ENCODE results near the gene RBM6. TPM values are rescaled to one million over a fixed set of nuclear protein-coding genes. Genes with fewer than 3 reads are reported as not detected.

RBM6 gene
- total RNA-seq, 1 experiment from 2014 or later: 90.7 TPM

- no peak overlapping the region for H3K18ac ChIP-seq (ENCODE audit: insufficient read length, low read depth, low read length)
- no peak overlapping the region for H3K9ac ChIP-seq (ENCODE audit: extremely low read depth, insufficient read length, low read length)
- H3K4me1 ChIP-seq (ENCODE audit: insufficient read depth, low read length): no peaks in the 10 kb centered on the region
- Mint-ChIP-seq H3K9me3 (no peaks in the 10 kb centered on the region; a peak in 2 of 5 replicates), H3K4me3 (no peak overlapping the region), H3K4me1 (peaks cover 11 to 12% of the 10 kb centered on the region in 2 experiments), H3K27me3 (ENCODE audit: low read depth) (no peaks in the 10 kb centered on the region), H3K36me3 (ENCODE audit: insufficient read depth in 1 of 3, low read depth in 3 of 3) (peaks cover 66 to 97% (median 90%) of the 10 kb centered on the region in 3 experiments; a peak in 6 of 7 replicates), H3K27ac (peak overlapping the region in 1 of 3 experiments; percentile 53; a peak in 1 of 7 replicates)
- no peak overlapping the region for H3K4me2 ChIP-seq (ENCODE audit: insufficient read depth, insufficient read length, low read length)
- H3K9me3 ChIP-seq (ENCODE audit: control insufficient read depth, low read depth, low read length): no peaks in the 10 kb centered on the region
- H3K79me1 ChIP-seq (ENCODE audit: insufficient read depth, low read depth, low read length, poor library complexity, severe bottlenecking): no peaks in the 10 kb centered on the region
- H3K14ac ChIP-seq (ENCODE audit: insufficient read depth, low read length): no peak overlapping the region
- no peak overlapping the region for H3K56ac ChIP-seq (ENCODE audit: insufficient read length, low read depth, low read length)
- no peak overlapping the region for H2BK15ac ChIP-seq (ENCODE audit: low read depth, low read length)
- H4K91ac ChIP-seq (ENCODE audit: insufficient read length, low read depth, low read length): no peak overlapping the region
- H2BK5ac ChIP-seq (ENCODE audit: insufficient read length, low read length): no peak overlapping the region
- no peaks in the 10 kb centered on the region for H3K23me2 ChIP-seq (ENCODE audit: insufficient read length, low read depth, low read length, poor library complexity, severe bottlenecking)
- H3K27me3 ChIP-seq (ENCODE audit: insufficient read depth, low read length): no peaks in the 10 kb centered on the region
- no peak overlapping the region for H2BK120ac ChIP-seq (ENCODE audit: low read depth, low read length, poor library complexity, severe bottlenecking)
- H4K20me1 ChIP-seq (ENCODE audit: control insufficient read depth, insufficient read depth, insufficient read length): no peaks in the 10 kb centered on the region
- no peaks in the 10 kb centered on the region for H3K79me2 ChIP-seq (ENCODE audit: insufficient read depth, low read length)
- H4K8ac ChIP-seq (replicated peaks; ENCODE audit: insufficient read length, low read depth, low read length): no peak overlapping the region
- no peak for DNase-seq
- H2AK5ac ChIP-seq (ENCODE audit: insufficient read length, low read length): no peak overlapping the region
- H4K5ac ChIP-seq (ENCODE audit: insufficient read length, low read depth, low read length): no peak overlapping the region
- H3K4ac ChIP-seq (ENCODE audit: low read depth, low read length): no peak overlapping the region
- H3K27ac ChIP-seq (ENCODE audit: insufficient read length, low read depth, low read length): no peak overlapping the region
- H2BK12ac ChIP-seq (ENCODE audit: insufficient read length, low read depth, low read length): no peak overlapping the region
- H3T11ph ChIP-seq (ENCODE audit: low read length): no peak overlapping the region
- no peak overlapping the region for H2BK20ac ChIP-seq (ENCODE audit: low read depth, low read length, poor library complexity, severe bottlenecking)
- no CpG with 5 or more reads among the region's 5 CpGs for WGBS (ENCODE audit: extremely low coverage, insufficient read length, low lambda C conversion rate)
- no peak overlapping the region for H2AFZ ChIP-seq (ENCODE audit: low read length)
- no peak overlapping the region for H3K23ac ChIP-seq (ENCODE audit: insufficient read length, low read depth, low read length)
- TF ChIP-seq, protein P1, sequence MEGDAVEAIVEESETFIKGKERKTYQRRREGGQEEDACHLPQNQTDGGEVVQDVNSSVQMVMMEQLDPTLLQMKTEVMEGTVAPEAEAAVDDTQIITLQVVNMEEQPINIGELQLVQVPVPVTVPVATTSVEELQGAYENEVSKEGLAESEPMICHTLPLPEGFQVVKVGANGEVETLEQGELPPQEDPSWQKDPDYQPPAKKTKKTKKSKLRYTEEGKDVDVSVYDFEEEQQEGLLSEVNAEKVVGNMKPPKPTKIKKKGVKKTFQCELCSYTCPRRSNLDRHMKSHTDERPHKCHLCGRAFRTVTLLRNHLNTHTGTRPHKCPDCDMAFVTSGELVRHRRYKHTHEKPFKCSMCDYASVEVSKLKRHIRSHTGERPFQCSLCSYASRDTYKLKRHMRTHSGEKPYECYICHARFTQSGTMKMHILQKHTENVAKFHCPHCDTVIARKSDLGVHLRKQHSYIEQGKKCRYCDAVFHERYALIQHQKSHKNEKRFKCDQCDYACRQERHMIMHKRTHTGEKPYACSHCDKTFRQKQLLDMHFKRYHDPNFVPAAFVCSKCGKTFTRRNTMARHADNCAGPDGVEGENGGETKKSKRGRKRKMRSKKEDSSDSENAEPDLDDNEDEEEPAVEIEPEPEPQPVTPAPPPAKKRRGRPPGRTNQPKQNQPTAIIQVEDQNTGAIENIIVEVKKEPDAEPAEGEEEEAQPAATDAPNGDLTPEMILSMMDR (conservative IDR thresholded peaks at IDR 0.05): no peak
Measured at GRCh38 chr3:50111757-50112156, 171.8 kb downstream of the RBM6 start.
